HepG2 (cell line): Measurements from ENCODE around the gene GH2.

Experiments used
- CTCF ChIP-seq: sonication (generic); formaldehyde crosslinking; IDR thresholded peaks from 2 replicates; pipeline ENCODE4 v1.5.0; 2020; ENCODE audit warnings: mild to moderate bottlenecking, missing genetic modification reagents, moderate library complexity
- HIVEP1 ChIP-seq: sonication (generic); formaldehyde crosslinking; IDR thresholded peaks from 2 replicates; pipeline ENCODE4 v1.4.0; 2020; ENCODE audit warnings: mild to moderate bottlenecking, missing genetic modification reagents
- RAD21 ChIP-seq: fragments of 450-650 bp; formaldehyde crosslinking; IDR thresholded peaks from 2 replicates; pipeline ENCODE4 v1.5.0; 2020; ENCODE audit warnings: mild to moderate bottlenecking
- ZNF274 ChIP-seq: sonication (generic); formaldehyde crosslinking; IDR thresholded peaks from 2 replicates; pipeline ENCODE4 v1.5.1; 2020; ENCODE audit warnings: mild to moderate bottlenecking, missing genetic modification reagents

- TF ChIP-seq ZNF274 (no peak), HIVEP1 (CRISPR knock-in tag) (no peak), CTCF (CRISPR knock-in tag) (no peak), RAD21 (CRISPR knock-in tag) (no peak)
Observed at GRCh38 chr17:63930951-63931575, 49.3 kb upstream of the GH2 start.
